MM.1S (cell line): ENCODE data around the gene SPINT1.

Experiments used
- DNase-seq: peaks from one replicate; pipeline ENCODE4 v3.0.0-alpha.2; 2015
- H2AFZ ChIP-seq: fragments of 300-600 bp; sonication (generic); 2 replicates; pipeline ENCODE4 v1.6.0; 2016; ENCODE audit warnings: antibody characterized with exemption, low read length
- H3F3A ChIP-seq: fragments of 300-600 bp; sonication (generic); 2 replicates; pipeline ENCODE4 v1.6.1; 2016; ENCODE audit warnings: mild to moderate bottlenecking, antibody characterized with exemption, low read length, moderate library complexity, mixed read lengths; ENCODE audit not compliant: insufficient read depth
- H3K27ac ChIP-seq: fragments of 300-600 bp; sonication (generic); 2 replicates; pipeline ENCODE4 v1.5.1; 2016; ENCODE audit warnings: mild to moderate bottlenecking, low read length
- H3K27me3 ChIP-seq: fragments of 300-600 bp; sonication (generic); replicated peaks from 2 replicates; pipeline ENCODE4 v1.6.0; 2016; ENCODE audit warnings: low read length; ENCODE audit not compliant: insufficient read depth
- H3K36me3 ChIP-seq: fragments of 300-600 bp; sonication (generic); replicated peaks from 2 replicates; pipeline ENCODE4 v1.6.1; 2016; ENCODE audit warnings: mild to moderate bottlenecking, low read length, mixed read lengths; ENCODE audit not compliant: insufficient read depth
- H3K4me1 ChIP-seq: fragments of 300-600 bp; sonication (generic); 2 replicates; pipeline ENCODE4 v1.6.1; 2016; ENCODE audit warnings: low read length, mixed read lengths
- H3K4me2 ChIP-seq: fragments of 300-600 bp; sonication (generic); 2 replicates; pipeline ENCODE4 v1.6.0; 2016; ENCODE audit warnings: low read depth, low read length
- H3K4me3 ChIP-seq: fragments of 300-600 bp; sonication (generic); 2 replicates; pipeline ENCODE4 v1.5.1; 2016; ENCODE audit warnings: low read length, mixed read lengths
- H3K79me2 ChIP-seq: fragments of 300-600 bp; sonication (generic); 2 replicates; pipeline ENCODE4 v1.6.1; 2016; ENCODE audit warnings: mixed run types, low read length, mixed read lengths
- H3K9ac ChIP-seq: fragments of 300-600 bp; sonication (generic); 2 replicates; pipeline ENCODE4 v1.6.1; 2016; ENCODE audit warnings: low read length, mixed read lengths
- H3K9me2 ChIP-seq: fragments of 300-600 bp; sonication (generic); replicated peaks from 2 replicates; pipeline ENCODE4 v1.6.1; 2016; ENCODE audit warnings: mild to moderate bottlenecking, low read length, mixed read lengths; ENCODE audit not compliant: insufficient read depth
- H3K9me3 ChIP-seq: fragments of 300-600 bp; sonication (generic); replicated peaks from 2 replicates; pipeline ENCODE4 v1.6.1; 2016; ENCODE audit warnings: mild to moderate bottlenecking, low read length, mixed read lengths; ENCODE audit not compliant: insufficient read depth
- H4K20me1 ChIP-seq: fragments of 300-600 bp; sonication (generic); 2 replicates; pipeline ENCODE4 v1.6.1; 2016; ENCODE audit warnings: mild to moderate bottlenecking, low read length, moderate library complexity, mixed read lengths; ENCODE audit not compliant: insufficient read depth
- EZH2 ChIP-seq: fragments of 300-600 bp; sonication (generic); optimal IDR thresholded peaks from 2 replicates; pipeline ENCODE3; 2017; ENCODE audit warnings: low read depth, mild to moderate bottlenecking, antibody characterized with exemption, low read length, mixed read lengths
- EZH2phosphoT487 ChIP-seq: fragments of 300-600 bp; sonication (generic); IDR thresholded peaks from 2 replicates; pipeline ENCODE4 v1.6.1; 2018; ENCODE audit warnings: antibody characterized with exemption, low read length
- TF ChIP-seq, protein P1 (sequence below): fragments of 300-600 bp; sonication (generic); IDR thresholded peaks from 2 replicates; pipeline ENCODE4 v1.5.1; 2016; ENCODE audit warnings: antibody characterized with exemption, low read length, mixed read lengths

Gene SPINT1

DNA sequence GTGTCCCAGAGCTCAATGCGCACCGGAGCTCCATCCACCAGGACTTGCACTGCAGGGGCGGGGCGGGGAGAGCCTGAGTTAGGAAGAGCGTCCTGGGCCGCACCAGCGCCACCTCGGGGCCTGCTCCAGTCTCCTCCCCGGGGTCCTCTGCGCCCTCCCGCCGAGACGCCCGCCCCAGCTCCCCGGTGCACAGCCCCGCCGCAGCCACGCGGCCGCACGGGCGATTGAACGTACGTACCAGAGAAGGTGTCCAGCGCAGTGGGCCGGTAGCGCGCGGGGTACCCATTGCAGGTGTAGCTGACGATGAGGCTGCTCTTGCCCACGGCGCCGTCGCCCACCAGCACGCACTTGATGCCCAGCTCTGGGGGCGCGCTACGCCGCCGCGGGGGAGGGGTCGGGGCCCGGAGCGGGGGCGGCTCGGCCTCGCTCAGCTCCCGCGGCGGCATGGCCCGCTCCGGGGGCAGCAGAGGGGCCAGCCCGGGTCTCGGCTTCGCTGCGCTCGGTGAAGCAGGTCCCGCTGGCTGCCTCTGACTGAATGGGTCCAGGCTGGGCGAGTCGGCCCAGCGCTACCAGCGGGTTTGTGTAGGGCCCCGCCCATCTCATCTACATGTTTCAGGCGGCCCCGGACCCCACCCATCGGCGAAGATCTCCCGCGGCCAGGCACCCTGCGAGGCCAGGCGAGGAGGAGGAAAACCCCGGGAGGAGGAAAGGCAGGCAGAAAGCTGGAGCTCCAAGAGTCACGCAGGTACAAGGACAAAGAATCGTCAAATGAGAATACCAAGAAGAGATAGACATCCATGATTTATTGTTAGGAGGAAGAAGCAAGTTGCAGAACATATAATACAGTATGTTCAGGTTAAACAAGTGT, 30.1 kb downstream of the SPINT1 start, which contains the start of gene RHOV:
TSS of gene RHOV (minus strand) at position 541 of the 868 bp plus-strand sequence. CDS start at position 446, 95 bp downstream.
- DNase-seq = peak; percentile 35
- no peaks in the 10 kb centered on the region for H4K20me1 ChIP-seq
- no peaks in the 10 kb centered on the region for H3K36me3 ChIP-seq
- H3K27me3 ChIP-seq = no peaks in the 10 kb centered on the region
- no peaks in the 10 kb centered on the region for H3K79me2 ChIP-seq
- H3K9me2 ChIP-seq = no peaks in the 10 kb centered on the region
- no peaks in the 10 kb centered on the region for H3K9me3 ChIP-seq
- TF ChIP-seq, protein P1, sequence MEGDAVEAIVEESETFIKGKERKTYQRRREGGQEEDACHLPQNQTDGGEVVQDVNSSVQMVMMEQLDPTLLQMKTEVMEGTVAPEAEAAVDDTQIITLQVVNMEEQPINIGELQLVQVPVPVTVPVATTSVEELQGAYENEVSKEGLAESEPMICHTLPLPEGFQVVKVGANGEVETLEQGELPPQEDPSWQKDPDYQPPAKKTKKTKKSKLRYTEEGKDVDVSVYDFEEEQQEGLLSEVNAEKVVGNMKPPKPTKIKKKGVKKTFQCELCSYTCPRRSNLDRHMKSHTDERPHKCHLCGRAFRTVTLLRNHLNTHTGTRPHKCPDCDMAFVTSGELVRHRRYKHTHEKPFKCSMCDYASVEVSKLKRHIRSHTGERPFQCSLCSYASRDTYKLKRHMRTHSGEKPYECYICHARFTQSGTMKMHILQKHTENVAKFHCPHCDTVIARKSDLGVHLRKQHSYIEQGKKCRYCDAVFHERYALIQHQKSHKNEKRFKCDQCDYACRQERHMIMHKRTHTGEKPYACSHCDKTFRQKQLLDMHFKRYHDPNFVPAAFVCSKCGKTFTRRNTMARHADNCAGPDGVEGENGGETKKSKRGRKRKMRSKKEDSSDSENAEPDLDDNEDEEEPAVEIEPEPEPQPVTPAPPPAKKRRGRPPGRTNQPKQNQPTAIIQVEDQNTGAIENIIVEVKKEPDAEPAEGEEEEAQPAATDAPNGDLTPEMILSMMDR = peak; percentile 16; the same call in 1 of the 2 replicates
- TF ChIP-seq EZH2phosphoT487 = no peak
- H3F3A ChIP-seq = no peaks in the 10 kb centered on the region
- peak within 1 kb of the TSS; percentile 80 for H3K4me2 ChIP-seq
- peak within 1 kb of the TSS; percentile 63 for H2AFZ ChIP-seq
- H3K27ac ChIP-seq = no peak within 1 kb of the TSS
- H3K9ac ChIP-seq = no peak within 1 kb of the TSS
- H3K4me3 ChIP-seq = peak within 1 kb of the TSS; percentile 52
- peaks cover 10% of the 10 kb centered on the region for H3K4me1 ChIP-seq

DNA sequence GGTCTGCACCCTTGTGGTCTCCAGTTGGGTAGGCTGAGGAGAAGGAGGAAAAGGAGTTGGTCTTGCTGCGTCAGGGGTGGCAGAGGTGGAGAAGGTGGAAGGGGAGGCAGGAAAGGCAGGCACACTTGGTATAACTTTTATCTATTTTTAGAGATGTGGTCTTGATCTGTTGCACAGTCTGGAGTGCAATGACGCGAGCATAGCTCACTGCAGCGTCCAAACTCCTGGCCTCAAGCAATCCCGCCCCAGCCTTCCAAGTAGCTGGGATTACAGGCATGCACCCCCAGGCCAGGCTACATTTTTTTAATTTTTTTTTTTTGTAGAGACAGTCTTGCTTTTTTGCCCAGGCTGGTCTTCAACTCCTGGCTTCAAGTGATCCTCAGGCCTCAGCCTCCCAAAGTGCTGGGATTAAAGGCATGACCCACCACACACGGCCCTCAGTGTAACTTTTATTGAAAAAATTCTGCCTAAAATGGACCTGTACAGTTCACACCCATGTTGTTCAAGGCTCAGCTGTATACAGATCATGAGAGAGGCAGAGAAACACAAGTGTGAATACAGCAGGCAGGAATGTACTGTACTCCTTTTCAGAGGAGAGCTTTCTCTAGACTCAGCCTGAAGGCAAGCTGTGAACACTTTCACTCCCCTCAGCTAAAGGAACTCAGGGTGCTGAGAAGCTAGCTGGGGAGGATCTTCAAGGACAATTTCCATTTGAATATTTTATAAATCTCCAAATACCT, 32.3 kb downstream of the SPINT1 start:
- Histone ChIP-seq H3K9me2 (no peaks in the 10 kb centered on the region), H2AFZ (no peak overlapping the region), H3K79me2 (no peaks in the 10 kb centered on the region), H3K36me3 (no peaks in the 10 kb centered on the region), H3K4me1 (peaks cover 12% of the 10 kb centered on the region), H3K27ac (no peak overlapping the region), H3F3A (no peaks in the 10 kb centered on the region), H3K27me3 (no peaks in the 10 kb centered on the region), H4K20me1 (no peaks in the 10 kb centered on the region), H3K9me3 (no peaks in the 10 kb centered on the region), H3K9ac (no peak overlapping the region), H3K4me3 (no peak overlapping the region), H3K4me2 (no peak overlapping the region)
- DNase-seq = no peak
- TF ChIP-seq EZH2phosphoT487 = no peak
- no peak for TF ChIP-seq EZH2
- TF ChIP-seq, protein P1 = no peak

DNA sequence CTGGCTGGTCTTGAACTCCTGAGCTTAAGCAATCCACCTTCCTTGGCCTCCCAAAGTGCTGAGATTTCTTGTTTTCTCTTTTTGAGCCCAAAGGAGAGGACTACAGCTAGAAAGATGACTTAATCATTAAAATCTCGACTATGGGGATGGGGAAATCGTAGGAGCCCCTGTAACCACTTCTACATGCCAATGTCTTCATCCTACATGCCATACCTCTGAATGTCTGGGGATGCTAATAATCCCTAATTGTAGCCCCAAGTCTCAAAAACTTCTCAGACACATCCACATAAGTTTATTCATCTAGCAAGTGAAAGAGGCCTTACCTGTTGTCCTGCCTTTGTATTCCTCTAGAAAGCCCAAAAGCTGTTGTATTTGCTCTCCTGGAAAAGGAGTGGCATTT, 33.8 kb downstream of the SPINT1 start:
- DNase-seq = no peak
- no peak for TF ChIP-seq EZH2phosphoT487
- TF ChIP-seq, protein P1 = no peak
- TF ChIP-seq EZH2 = no peak
- Histone ChIP-seq H3K9me3 (no peaks in the 10 kb centered on the region), H3K4me3 (no peak overlapping the region), H3K27ac (no peak overlapping the region), H4K20me1 (no peaks in the 10 kb centered on the region), H3K4me2 (no peak overlapping the region), H3F3A (no peaks in the 10 kb centered on the region), H3K9me2 (no peaks in the 10 kb centered on the region), H3K4me1 (peaks cover 9% of the 10 kb centered on the region), H3K36me3 (no peaks in the 10 kb centered on the region), H2AFZ (no peak overlapping the region), H3K27me3 (no peaks in the 10 kb centered on the region), H3K79me2 (no peaks in the 10 kb centered on the region), H3K9ac (no peak overlapping the region)
